ENCODE measurements around the gene SQSTM1.

DNA sequence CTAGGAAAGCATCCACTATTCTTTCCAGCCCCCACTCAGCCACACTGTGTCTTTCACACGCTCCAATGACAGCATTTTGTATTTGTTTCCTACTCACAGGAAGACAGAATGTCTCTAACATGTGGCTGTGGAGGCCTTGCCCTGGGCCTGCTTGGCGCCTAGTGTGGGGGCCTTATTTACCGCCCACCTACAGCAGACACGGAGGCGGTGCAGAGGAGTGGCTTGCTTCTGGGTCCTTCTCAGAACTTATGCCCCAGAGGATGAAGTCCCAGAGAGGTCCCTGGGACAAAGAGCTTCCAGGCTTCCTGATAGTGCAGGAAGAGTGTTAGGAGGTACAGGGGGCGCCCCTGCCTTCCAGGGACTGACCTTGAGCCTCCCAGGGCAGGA, 46.4 kb downstream of the SQSTM1 start:
- no peak for TF ChIP-seq EZH2 (IDR thresholded peaks at IDR 0.05; ENCODE audit: insufficient read depth, poor library complexity, severe bottlenecking)
- no peak for TF ChIP-seq EZH2phosphoT487 (IDR thresholded peaks at IDR 0.05; ENCODE audit: insufficient read depth, low read depth)

Data from GM23248 (cell line).